BLaER1 (cell line): Measurements from ENCODE around the gene MLC1.

Experiments used
- H3K27ac ChIP-seq: shearing (Covaris generic); formaldehyde crosslinking; 2 replicates; pipeline ENCODE4 v1.8.1; 2022
- H3K27me3 ChIP-seq: shearing (Covaris generic); formaldehyde crosslinking; 2 replicates; pipeline ENCODE4 v1.8.1; 2022
- H3K36me3 ChIP-seq: shearing (Covaris generic); formaldehyde crosslinking; 2 replicates; pipeline ENCODE4 v1.8.1; 2022
- H3K4me1 ChIP-seq: shearing (Covaris generic); formaldehyde crosslinking; 2 replicates; pipeline ENCODE4 v1.8.1; 2022
- H3K4me2 ChIP-seq: shearing (Covaris generic); formaldehyde crosslinking; 2 replicates; pipeline ENCODE4 v1.8.1; 2022
- H3K4me3 ChIP-seq: shearing (Covaris generic); formaldehyde crosslinking; 2 replicates; pipeline ENCODE4 v1.8.1; 2022
- H3K9ac ChIP-seq: shearing (Covaris generic); formaldehyde crosslinking; 2 replicates; pipeline ENCODE4 v1.8.1; 2022
- H3K9me3 ChIP-seq: shearing (Covaris generic); formaldehyde crosslinking; 2 replicates; pipeline ENCODE4 v1.8.1; 2022
- H4K20me1 ChIP-seq: shearing (Covaris generic); formaldehyde crosslinking; 2 replicates; pipeline ENCODE4 v1.8.1; 2022
- Cebpa-rat ChIP-seq: shearing (Covaris generic); IDR thresholded peaks from 2 replicates; pipeline ENCODE4 v1.8.1; 2022

MLC1 gene

GRCh38 chr22:50105208-50106100 lies 20.2 kb upstream of the MLC1 start:
- Histone ChIP-seq H3K27me3 (no peaks in the 10 kb centered on the region), H3K36me3 (no peaks in the 10 kb centered on the region), H3K4me2 (peak overlapping the region; percentile 61), H3K4me3 (no peak overlapping the region), H3K27ac (no peak overlapping the region; the same call in 1 of the 2 replicates), H4K20me1 (no peaks in the 10 kb centered on the region), H3K9ac (no peak overlapping the region), H3K9me3 (no peaks in the 10 kb centered on the region), H3K4me1 (peaks cover 55% of the 10 kb centered on the region)
- TF ChIP-seq Cebpa-rat = no peak

- no peak for TF ChIP-seq Cebpa-rat
- H3K4me1 ChIP-seq = peaks cover 55% of the 10 kb centered on the region
- no peaks in the 10 kb centered on the region for H3K36me3 ChIP-seq
- peak overlapping the region; percentile 40 for H3K4me2 ChIP-seq
- no peaks in the 10 kb centered on the region for H4K20me1 ChIP-seq
- no peaks in the 10 kb centered on the region for H3K27me3 ChIP-seq
- no peak overlapping the region for H3K4me3 ChIP-seq
- no peak overlapping the region for H3K9ac ChIP-seq
- H3K9me3 ChIP-seq = no peaks in the 10 kb centered on the region
- H3K27ac ChIP-seq = no peak overlapping the region
These were observed 18.9 kb upstream of the MLC1 start for GRCh38 chr22:50104141-50104544.

GRCh38 chr22:50102946-50103345 lies 17.7 kb upstream of the MLC1 start:
- peak overlapping the region; percentile 76 for H3K4me2 ChIP-seq
- H3K9me3 ChIP-seq = no peaks in the 10 kb centered on the region
- no peaks in the 10 kb centered on the region for H3K36me3 ChIP-seq
- H3K9ac ChIP-seq = no peak overlapping the region
- H3K4me1 ChIP-seq = peaks cover 55% of the 10 kb centered on the region
- no peaks in the 10 kb centered on the region for H3K27me3 ChIP-seq
- no peak overlapping the region for H3K4me3 ChIP-seq
- H4K20me1 ChIP-seq = no peaks in the 10 kb centered on the region
- no peak overlapping the region for H3K27ac ChIP-seq
- TF ChIP-seq Cebpa-rat = no peak

GRCh38 chr22:50101870-50102565 lies 16.8 kb upstream of the MLC1 start:
- Histone ChIP-seq H3K4me3 (no peak overlapping the region), H3K36me3 (no peaks in the 10 kb centered on the region), H3K9me3 (no peaks in the 10 kb centered on the region), H3K4me2 (peak overlapping the region; percentile 76), H3K27ac (peak overlapping the region; percentile 35; the same call in 1 of the 2 replicates), H4K20me1 (no peaks in the 10 kb centered on the region), H3K9ac (no peak overlapping the region; the same call in 1 of the 2 replicates), H3K27me3 (no peaks in the 10 kb centered on the region), H3K4me1 (peaks cover 55% of the 10 kb centered on the region)
- no peak for TF ChIP-seq Cebpa-rat

- Histone ChIP-seq H3K36me3 (no peaks in the 10 kb centered on the region), H3K27me3 (no peaks in the 10 kb centered on the region), H3K27ac (no peak overlapping the region), H3K4me2 (no peak overlapping the region), H3K9me3 (no peaks in the 10 kb centered on the region), H3K4me1 (peaks cover 23% of the 10 kb centered on the region), H4K20me1 (no peaks in the 10 kb centered on the region), H3K9ac (no peak overlapping the region), H3K4me3 (no peak overlapping the region)
- TF ChIP-seq Cebpa-rat = no peak
These were observed 12.8 kb upstream of the MLC1 start for GRCh38 chr22:50098052-50098451.

- H3K36me3 ChIP-seq = no peaks in the 10 kb centered on the region
- TF ChIP-seq Cebpa-rat = no peak
- no peak overlapping the region for H3K27ac ChIP-seq
- no peak overlapping the region for H3K4me3 ChIP-seq
- H3K27me3 ChIP-seq = no peaks in the 10 kb centered on the region
- no peaks in the 10 kb centered on the region for H4K20me1 ChIP-seq
- peaks cover 21% of the 10 kb centered on the region for H3K9me3 ChIP-seq
- H3K4me2 ChIP-seq = no peak overlapping the region
- no peaks in the 10 kb centered on the region for H3K4me1 ChIP-seq
- H3K9ac ChIP-seq = no peak overlapping the region
These were observed 7.1 kb upstream of the MLC1 start for GRCh38 chr22:50092342-50092741.

GRCh38 chr22:50091092-50091768 lies 6.0 kb upstream of the MLC1 start:
- H3K4me2 ChIP-seq = no peak overlapping the region
- no peak overlapping the region for H3K4me3 ChIP-seq
- no peak for TF ChIP-seq Cebpa-rat
- peaks cover 29% of the 10 kb centered on the region for H3K9me3 ChIP-seq
- H3K27ac ChIP-seq = no peak overlapping the region
- H3K9ac ChIP-seq = no peak overlapping the region
- H3K27me3 ChIP-seq = no peaks in the 10 kb centered on the region
- no peaks in the 10 kb centered on the region for H4K20me1 ChIP-seq
- no peaks in the 10 kb centered on the region for H3K4me1 ChIP-seq
- no peaks in the 10 kb centered on the region for H3K36me3 ChIP-seq

GRCh38 chr22:50090412-50090714 lies 5.1 kb upstream of the MLC1 start:
- Histone ChIP-seq H3K4me2 (no peak overlapping the region), H3K4me1 (no peaks in the 10 kb centered on the region), H3K4me3 (no peak overlapping the region), H3K27me3 (no peaks in the 10 kb centered on the region), H3K9ac (no peak overlapping the region), H3K27ac (no peak overlapping the region), H3K36me3 (no peaks in the 10 kb centered on the region), H3K9me3 (peaks cover 29% of the 10 kb centered on the region), H4K20me1 (no peaks in the 10 kb centered on the region)
- no peak for TF ChIP-seq Cebpa-rat

- Histone ChIP-seq H3K9me3 (peaks cover 29% of the 10 kb centered on the region), H3K27me3 (no peaks in the 10 kb centered on the region), H4K20me1 (no peaks in the 10 kb centered on the region), H3K27ac (no peak within 1 kb of the TSS), H3K9ac (no peak within 1 kb of the TSS), H3K36me3 (no peaks in the 10 kb centered on the region), H3K4me3 (no peak within 1 kb of the TSS), H3K4me2 (no peak within 1 kb of the TSS), H3K4me1 (no peaks in the 10 kb centered on the region; the same call in none of the 2 replicates)
- no peak for TF ChIP-seq Cebpa-rat
These were observed 4.6 kb upstream of the MLC1 start, which contains the start of gene MOV10L1 for GRCh38 chr22:50089682-50090411. TSS of gene MOV10L1 (plus strand) at chr22:50090006. CDS start at chr22:50090089, 83 bp downstream.
